Esophagus squamous epithelium (tissue), 4 donors: ENCODE measurements around the gene NPHP4.
"Not testable (repeated sequence)": the region's sequence is repeated elsewhere in the genome, so short reads cannot be mapped to it uniquely, and the experiment has no call there.

Experiments
- CTCF ChIP-seq, 6 experiments: fragments of 450-650 bp in 4 of 6; fragments of 200-600 bp in 2 of 6; sonication (generic) in 2 of 6; IDR thresholded peaks; one replicate each; pipeline ENCODE4 v1.5.1; 2016 to 2019; ENCODE audit warnings: antibody characterized with exemption in 6 of 6, mild to moderate bottlenecking in 4 of 6, moderate library complexity in 4 of 6
- POLR2A ChIP-seq, 4 donors: fragments of 450-650 bp; IDR thresholded peaks; one replicate each; pipeline ENCODE4 v1.6.1; 2017; ENCODE audit warnings: antibody characterized with exemption in 4 of 4, mild to moderate bottlenecking in 4 of 4, moderate library complexity in 3 of 4

GRCh38 chr1:6017654-6018053 lies 25.4 kb upstream of the NPHP4 start:
- TF ChIP-seq CTCF, POLR2A (IDR thresholded peaks at IDR 0.05): not testable (repeated sequence)
